Endothelial cell of umbilical vein (primary cell): ENCODE results near the gene UBA5. TPM values are rescaled to one million over a fixed set of nuclear protein-coding genes. Genes with fewer than 3 reads are reported as not detected.

Source experiments
- BruUV-seq: library from RNA; stranded (reverse); fragments of 400-500 nt; replicated peaks from 2 replicates; lab custom pipeline; 2021; lab: Mats Ljungman, UMichigan
- CTCF ChIA-PET: fragments of 300-600, 350-600 bp; sonication (Branson Sonifier 250); formaldehyde crosslinking; loops from one replicate; lab custom pipeline; 2021; ENCODE audit warnings: antibody characterized with exemption, inconsistent platforms; lab: Charles Lee
- POLR2A ChIA-PET: fragments of 300-600, 350-600 bp; sonication (Branson Sonifier 250); formaldehyde crosslinking; loops from one replicate; lab custom pipeline; 2021; ENCODE audit warnings: antibody characterized with exemption, inconsistent platforms; lab: Charles Lee
- DNase-seq: peaks from one replicate; pipeline ENCODE4 v3.0.0-alpha.2; 2011; ENCODE audit warnings: low read depth, low spot score
- FAIRE-seq: peaks from 2 replicates; lab custom pipeline; 2011; peaks lifted over from hg19 to GRCh38; lab: Jason Lieb, UNC
- H2AFZ ChIP-seq: 2 replicates; pipeline ENCODE4 v1.6.0; 2012; ENCODE audit warnings: low read depth, low read length, control low read depth, inconsistent platforms
- H3K27ac ChIP-seq: 2 replicates; pipeline ENCODE4 v1.5.1; 2011; ENCODE audit warnings: low read depth, mild to moderate bottlenecking, control low read depth, low read length, moderate library complexity; ENCODE audit not compliant: insufficient read depth
- H3K27me3 ChIP-seq, 2 experiments: 2 replicates each; pipeline versions ENCODE4 v1.6.0 to v1.6.1; 2011; ENCODE audit warnings: low read length in 2 of 2, mixed read lengths in 1 of 2; ENCODE audit not compliant: control insufficient read depth in 2 of 2, insufficient read depth in 2 of 2
- H3K36me3 ChIP-seq, 2 experiments: 2 replicates in 1 of 2; 3 replicates in 1 of 2; pipeline ENCODE4 v1.5.1; 2011; ENCODE audit warnings: low read length in 2 of 2, mild to moderate bottlenecking in 1 of 2, moderate library complexity in 1 of 2; ENCODE audit not compliant: control insufficient read depth in 2 of 2, insufficient read depth in 2 of 2; ENCODE audit errors: extremely low read depth in 1 of 2
- H3K4me1 ChIP-seq: 3 replicates; pipeline ENCODE4 v1.5.1; 2011; ENCODE audit warnings: mild to moderate bottlenecking, low read length; ENCODE audit not compliant: control insufficient read depth, insufficient read depth; ENCODE audit errors: extremely low read depth
- H3K4me2 ChIP-seq: 2 replicates; pipeline ENCODE4 v1.6.1; 2011; ENCODE audit warnings: low read length, control low read depth, mixed read lengths; ENCODE audit not compliant: insufficient read depth
- H3K4me3 ChIP-seq, 3 experiments: fragments of 200-600 bp in 1 of 3; sonication (generic), shearing (Covaris generic) in 1 of 3; replicated peaks in 1 of 3; 2 replicates each; pipeline ENCODE4 v1.5.1; 2011 to 2016; ENCODE audit warnings: control low read depth in 3 of 3, low read length in 3 of 3, mild to moderate bottlenecking in 2 of 3, inconsistent platforms in 1 of 3, low read depth in 1 of 3, moderate library complexity in 1 of 3; ENCODE audit not compliant: insufficient read depth in 1 of 3
- H3K79me2 ChIP-seq: 2 replicates; pipeline ENCODE4 v1.6.0; 2012; ENCODE audit warnings: low read length, inconsistent platforms; ENCODE audit not compliant: control insufficient read depth, insufficient read depth
- H3K9ac ChIP-seq: replicated peaks from 2 replicates; pipeline ENCODE3; 2011; ENCODE audit warnings: low read length, control low read depth; ENCODE audit not compliant: insufficient read depth; ENCODE audit errors: extremely low read depth
- H3K9me1 ChIP-seq: replicated peaks from 3 replicates; pipeline ENCODE4 v1.6.0; 2011; ENCODE audit warnings: mild to moderate bottlenecking, low read length; ENCODE audit not compliant: control insufficient read depth, insufficient read depth; ENCODE audit errors: extremely low read depth
- H3K9me3 ChIP-seq: replicated peaks from 2 replicates; pipeline ENCODE4 v1.5.1; 2012; ENCODE audit warnings: low read length, inconsistent platforms; ENCODE audit not compliant: control insufficient read depth, insufficient read depth
- H4K20me1 ChIP-seq: replicated peaks from 2 replicates; pipeline ENCODE3; 2011; ENCODE audit warnings: mild to moderate bottlenecking, low read length; ENCODE audit not compliant: control insufficient read depth, insufficient read depth; ENCODE audit errors: extremely low read depth
- EZH2 ChIP-seq: IDR thresholded peaks from 2 replicates; pipeline ENCODE4 v1.6.1; 2012; ENCODE audit warnings: borderline replicate concordance, low read depth, mild to moderate bottlenecking, moderate library complexity, low read length, inconsistent platforms; ENCODE audit not compliant: severe bottlenecking
- FOS ChIP-seq: IDR thresholded peaks from 2 replicates; pipeline ENCODE4 v1.6.1; 2011; ENCODE audit warnings: mild to moderate bottlenecking, low read length, moderate library complexity, borderline replicate concordance; ENCODE audit not compliant: insufficient read depth
- GATA2 ChIP-seq: IDR thresholded peaks from 2 replicates; pipeline ENCODE4 v1.7.0; 2011; ENCODE audit warnings: low read depth, mild to moderate bottlenecking, moderate library complexity, mixed read lengths, low read length; ENCODE audit not compliant: insufficient read length, insufficient read depth
- MAX ChIP-seq: IDR thresholded peaks from 2 replicates; pipeline ENCODE4 v1.6.1; 2011; ENCODE audit not compliant: insufficient read depth, insufficient read length
- POLR2A ChIP-seq: IDR thresholded peaks from 2 replicates; pipeline ENCODE4 v1.6.1; 2012; ENCODE audit warnings: low read depth, mild to moderate bottlenecking, control low read depth, low read length
- dilution Hi-C: fragments of 300-500 bp; cut with MboI; formaldehyde crosslinking; loops from one replicate; pipeline ENCODE4 v1.15.0; 2019; ENCODE audit warnings: low sequenced_read_pairs; ENCODE audit not compliant: extremely low pct_ligation_motif_present
- intact Hi-C: fragments of 100-400 bp; cut with micrococcal nuclease; formaldehyde crosslinking; loops from one replicate; pipeline ENCODE4 v1.10.0; 2022
- polyA plus RNA-seq, 4 experiments: library from polyadenylated mRNA; depleted of rRNA in 3 of 4; stranded (reverse) in 3 of 4; unstranded in 1 of 4; fragments of >200 nt; gene quantifications; 2 replicates each; pipeline versions ENCODE4 v1.2.1 to v1.2.3, GENCODE V29; 2011 to 2012; ENCODE audit warnings: missing spikeins in 1 of 4
- total RNA-seq: library from RNA; stranded (reverse); gene quantifications from 2 replicates; pipeline ENCODE4 v1.2.3, GENCODE V29; 2021
- TF ChIP-seq, protein P1 (sequence below), 2 donors: IDR thresholded peaks; 1 replicate in 1 of 2; 2 replicates in 1 of 2; pipeline ENCODE4 v1.5.1; 2011; ENCODE audit warnings: low read length in 2 of 2, mild to moderate bottlenecking in 2 of 2, moderate library complexity in 2 of 2, control low read depth in 1 of 2, inconsistent platforms in 1 of 2, low read depth in 1 of 2; ENCODE audit not compliant: insufficient read depth in 1 of 2; ENCODE audit errors: extremely low read depth in 1 of 2

The UBA5 gene
- total and polyA plus RNA-seq, 2 donors (not counting 3 experiments of a cell fraction or from before 2014, with no cell fraction given), result 19.7 to 38.1 TPM

DNA sequence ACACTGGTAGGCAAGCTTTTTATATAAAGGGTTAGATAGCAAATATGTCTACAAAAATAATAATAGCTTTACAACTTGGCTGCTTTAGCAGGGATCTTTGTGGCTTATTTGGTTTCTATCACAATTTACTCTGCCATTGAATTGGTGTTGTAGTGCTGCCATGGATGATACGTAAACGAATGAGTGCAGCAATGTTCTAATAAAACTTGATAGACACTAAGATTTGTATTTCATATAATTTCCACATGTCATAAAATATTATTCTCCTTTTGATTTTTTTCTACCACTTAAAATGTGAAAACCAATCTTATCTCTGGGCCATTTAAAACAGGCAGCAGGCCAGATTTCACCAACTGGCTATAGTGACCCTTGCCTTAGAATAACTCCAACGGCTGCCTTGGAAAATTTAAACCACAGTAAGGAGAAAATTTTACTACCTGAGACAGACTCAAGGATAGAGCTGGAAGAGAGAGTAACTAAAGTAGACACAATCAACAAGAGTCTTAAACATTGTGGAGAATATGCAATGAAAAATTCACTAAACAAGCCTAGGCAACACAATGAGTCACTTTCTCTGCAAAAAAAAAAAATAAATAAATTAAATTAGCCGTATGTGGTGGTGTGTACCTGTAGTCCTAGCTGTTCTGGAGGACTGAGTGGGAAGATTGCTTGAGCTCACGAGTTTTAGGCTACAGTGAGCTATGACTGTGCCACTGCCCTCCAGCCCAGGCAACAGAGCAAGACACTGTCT lies 54.0 kb downstream of the UBA5 start:
- H3K9ac ChIP-seq, result no peak overlapping the region
- dilution Hi-C loops (no loop called here), intact Hi-C loops (no loop called here)
- ChIA-PET CTCF (no interaction called here), POLR2A (no interaction called here)
- H3K4me1 ChIP-seq, result no peaks in the 10 kb centered on the region
- H4K20me1 ChIP-seq, result no peaks in the 10 kb centered on the region
- H3K9me3 ChIP-seq, result no peaks in the 10 kb centered on the region
- H3K36me3 ChIP-seq, result peaks cover 0 to 16% of the 10 kb centered on the region in 2 experiments
- H3K4me3 ChIP-seq, result no peak overlapping the region
- TF ChIP-seq POLR2A, result no peak
- no peak for TF ChIP-seq EZH2
- TF ChIP-seq FOS, result no peak
- no peak for TF ChIP-seq GATA2
- no peak for TF ChIP-seq MAX
- TF ChIP-seq, protein P1, sequence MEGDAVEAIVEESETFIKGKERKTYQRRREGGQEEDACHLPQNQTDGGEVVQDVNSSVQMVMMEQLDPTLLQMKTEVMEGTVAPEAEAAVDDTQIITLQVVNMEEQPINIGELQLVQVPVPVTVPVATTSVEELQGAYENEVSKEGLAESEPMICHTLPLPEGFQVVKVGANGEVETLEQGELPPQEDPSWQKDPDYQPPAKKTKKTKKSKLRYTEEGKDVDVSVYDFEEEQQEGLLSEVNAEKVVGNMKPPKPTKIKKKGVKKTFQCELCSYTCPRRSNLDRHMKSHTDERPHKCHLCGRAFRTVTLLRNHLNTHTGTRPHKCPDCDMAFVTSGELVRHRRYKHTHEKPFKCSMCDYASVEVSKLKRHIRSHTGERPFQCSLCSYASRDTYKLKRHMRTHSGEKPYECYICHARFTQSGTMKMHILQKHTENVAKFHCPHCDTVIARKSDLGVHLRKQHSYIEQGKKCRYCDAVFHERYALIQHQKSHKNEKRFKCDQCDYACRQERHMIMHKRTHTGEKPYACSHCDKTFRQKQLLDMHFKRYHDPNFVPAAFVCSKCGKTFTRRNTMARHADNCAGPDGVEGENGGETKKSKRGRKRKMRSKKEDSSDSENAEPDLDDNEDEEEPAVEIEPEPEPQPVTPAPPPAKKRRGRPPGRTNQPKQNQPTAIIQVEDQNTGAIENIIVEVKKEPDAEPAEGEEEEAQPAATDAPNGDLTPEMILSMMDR (IDR thresholded peaks at IDR 0.05; ENCODE audit: extremely low read depth in 1 of 2, insufficient read depth in 1 of 2, low read depth in 1 of 2, low read length in 2 of 2), result no peak
- FAIRE-seq, result no peak
- no TSS peak for BruUV-seq
- H2AFZ ChIP-seq, result no peak overlapping the region
- H3K4me2 ChIP-seq, result no peak overlapping the region
- H3K79me2 ChIP-seq, result no peaks in the 10 kb centered on the region
- H3K27me3 ChIP-seq, result no peaks in the 10 kb centered on the region
- H3K27ac ChIP-seq, result no peak overlapping the region
- DNase-seq, result no peak
- H3K9me1 ChIP-seq, result no peaks in the 10 kb centered on the region
